ENCODE measurements around the gene CCDC152.
"Not testable (repeated sequence)": the region's sequence is repeated elsewhere in the genome, so short reads cannot be mapped to it uniquely, and the experiment has no call there.

CCDC152 gene, protein sequence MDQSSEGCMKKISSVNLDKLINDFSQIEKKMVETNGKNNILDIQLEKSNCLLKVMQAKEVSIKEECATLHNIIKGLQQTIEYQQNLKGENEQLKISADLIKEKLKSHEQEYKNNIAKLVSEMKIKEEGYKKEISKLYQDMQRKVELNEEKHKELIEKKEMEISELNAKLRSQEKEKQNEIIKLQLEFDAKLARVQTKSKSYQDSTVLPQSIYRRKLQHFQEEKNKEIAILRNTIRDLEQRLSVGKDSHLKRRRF
- total RNA-seq = 1.6 to 5.8 reads per million in 2 donors

DNA sequence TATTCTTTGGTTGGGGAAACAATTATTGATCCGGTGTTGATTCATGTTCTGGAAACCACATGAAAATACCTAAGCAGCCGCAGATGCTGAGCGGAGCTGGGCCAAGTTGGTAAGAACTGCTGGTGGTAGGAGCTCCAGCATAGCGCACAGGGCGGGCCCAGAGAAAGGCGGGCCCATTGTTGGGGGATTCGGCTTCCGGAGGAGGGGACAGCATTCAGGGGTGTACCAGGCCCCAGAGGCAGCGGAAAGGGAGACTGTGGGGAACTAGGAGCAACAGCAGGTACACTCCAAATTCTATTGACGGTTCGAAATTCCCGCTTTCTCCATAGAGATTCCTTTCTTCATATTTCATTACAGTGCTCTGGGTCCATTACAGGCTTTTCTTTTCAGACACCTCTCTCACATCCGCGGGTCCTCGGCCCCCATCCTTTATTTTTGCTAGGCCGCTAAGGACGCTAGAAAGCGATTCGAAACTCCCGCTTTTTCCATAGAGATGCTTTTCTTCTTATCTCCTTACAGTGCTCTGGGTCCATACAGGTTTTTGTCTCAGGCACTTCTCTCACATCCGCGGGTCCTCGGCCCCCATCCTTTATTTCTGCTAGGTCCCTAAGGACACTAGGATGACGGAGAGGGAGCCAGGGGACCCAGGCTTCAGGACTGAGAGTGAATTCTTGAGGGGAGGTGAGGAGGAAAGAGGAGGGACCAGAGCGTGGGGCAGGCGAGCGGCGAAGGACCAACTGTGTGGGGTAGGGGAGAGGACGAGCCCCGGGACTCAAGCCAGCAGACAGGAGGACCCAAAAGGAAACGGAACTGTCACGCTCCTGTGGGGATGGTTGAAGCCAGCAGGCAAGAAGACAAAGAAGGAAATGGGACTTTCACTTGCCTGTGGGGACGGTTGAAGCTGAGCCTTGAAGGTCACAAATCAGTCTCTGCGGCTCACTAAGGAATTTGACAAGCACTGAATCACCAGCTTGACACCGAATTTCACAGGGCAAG, at the start of gene CCDC152:
Gene CCDC152 (plus strand): TSS at position 213 of the 996 bp plus-strand sequence. CDS start 2,304 bp downstream, outside the sequence.
- DNase-seq = peak in 4 of 5 experiments; percentile 17 to 76 (median 38)

DNA sequence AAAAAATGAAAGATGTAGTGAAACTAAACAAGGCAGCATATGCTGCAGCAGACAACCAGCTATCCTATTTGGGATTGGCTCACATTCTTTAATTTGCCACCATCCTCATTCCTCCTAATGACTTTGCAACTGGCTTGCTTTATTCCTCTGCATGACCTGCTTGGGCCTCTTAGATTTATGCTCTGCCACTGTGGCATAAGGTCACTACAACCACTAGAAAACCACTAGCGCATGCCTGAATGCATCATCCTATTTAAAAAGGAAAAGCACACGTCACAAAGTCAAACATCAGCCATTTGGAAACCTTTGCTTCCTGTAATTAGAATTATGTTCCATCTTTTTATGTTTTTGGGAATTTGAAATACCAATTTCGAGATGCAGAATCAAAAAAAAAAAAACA, 40.8 kb upstream of the CCDC152 start:
- DNase-seq = no peak

DNA sequence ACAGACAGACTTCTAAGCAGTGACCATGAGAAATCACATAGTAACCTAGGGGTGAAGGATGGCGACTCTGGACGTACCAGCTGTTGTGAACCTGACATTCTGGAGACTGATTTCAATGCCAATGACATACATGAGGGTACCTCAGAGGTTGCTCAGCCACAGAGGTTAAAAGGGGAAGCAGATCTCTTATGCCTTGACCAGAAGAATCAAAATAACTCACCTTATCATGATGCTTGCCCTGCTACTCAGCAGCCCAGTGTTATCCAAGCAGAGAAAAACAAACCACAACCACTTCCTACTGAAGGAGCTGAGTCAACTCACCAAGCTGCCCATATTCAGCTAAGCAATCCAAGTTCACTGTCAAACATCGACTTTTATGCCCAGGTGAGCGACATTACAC, 38.0 kb upstream of the CCDC152 start:
- DNase-seq = peak in 2 of 5 experiments; percentile 2 to 94

DNA sequence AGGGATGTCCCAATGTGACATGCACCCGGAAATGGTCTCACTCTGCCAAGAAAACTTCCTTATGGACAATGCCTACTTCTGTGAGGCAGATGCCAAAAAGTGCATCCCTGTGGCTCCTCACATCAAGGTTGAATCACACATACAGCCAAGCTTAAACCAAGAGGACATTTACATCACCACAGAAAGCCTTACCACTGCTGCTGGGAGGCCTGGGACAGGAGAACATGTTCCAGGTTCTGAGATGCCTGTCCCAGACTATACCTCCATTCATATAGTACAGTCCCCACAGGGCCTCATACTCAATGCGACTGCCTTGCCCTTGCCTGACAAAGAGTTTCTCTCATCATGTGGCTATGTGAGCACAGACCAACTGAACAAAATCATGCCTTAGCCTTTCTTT, 37.6 kb upstream of the CCDC152 start:
- DNase-seq = peak in 1 of 5 experiments; percentile 56

DNA sequence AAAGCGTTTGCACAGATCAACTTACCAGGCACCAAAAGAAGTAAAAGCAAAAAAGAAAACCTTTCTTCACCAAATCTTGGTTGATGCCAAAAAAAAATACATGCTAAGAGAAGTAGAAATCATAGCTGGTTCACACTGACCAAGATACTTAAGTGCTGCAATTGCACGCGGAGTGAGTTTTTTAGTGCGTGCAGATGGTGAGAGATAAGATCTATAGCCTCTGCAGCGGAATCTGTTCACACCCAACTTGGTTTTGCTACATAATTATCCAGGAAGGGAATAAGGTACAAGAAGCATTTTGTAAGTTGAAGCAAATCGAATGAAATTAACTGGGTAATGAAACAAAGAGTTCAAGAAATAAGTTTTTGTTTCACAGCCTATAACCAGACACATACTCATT, 36.4 kb upstream of the CCDC152 start:
- peak in 2 of 5 experiments; percentile 1 to 93 for DNase-seq

DNA sequence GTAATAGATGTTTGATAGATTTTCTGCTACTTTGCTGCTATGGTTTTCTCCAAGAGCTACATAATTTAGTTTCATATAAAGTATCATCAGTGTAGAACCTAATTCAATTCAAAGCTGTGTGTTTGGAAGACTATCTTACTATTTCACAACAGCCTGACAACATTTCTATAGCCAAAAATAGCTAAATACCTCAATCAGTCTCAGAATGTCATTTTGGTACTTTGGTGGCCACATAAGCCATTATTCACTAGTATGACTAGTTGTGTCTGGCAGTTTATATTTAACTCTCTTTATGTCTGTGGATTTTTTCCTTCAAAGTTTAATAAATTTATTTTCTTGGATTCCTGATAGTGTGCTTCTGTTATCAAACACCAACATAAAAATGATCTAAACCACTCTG, 35.1 kb upstream of the CCDC152 start:
- peak in 1 of 5 experiments; percentile 12 for DNase-seq

DNA sequence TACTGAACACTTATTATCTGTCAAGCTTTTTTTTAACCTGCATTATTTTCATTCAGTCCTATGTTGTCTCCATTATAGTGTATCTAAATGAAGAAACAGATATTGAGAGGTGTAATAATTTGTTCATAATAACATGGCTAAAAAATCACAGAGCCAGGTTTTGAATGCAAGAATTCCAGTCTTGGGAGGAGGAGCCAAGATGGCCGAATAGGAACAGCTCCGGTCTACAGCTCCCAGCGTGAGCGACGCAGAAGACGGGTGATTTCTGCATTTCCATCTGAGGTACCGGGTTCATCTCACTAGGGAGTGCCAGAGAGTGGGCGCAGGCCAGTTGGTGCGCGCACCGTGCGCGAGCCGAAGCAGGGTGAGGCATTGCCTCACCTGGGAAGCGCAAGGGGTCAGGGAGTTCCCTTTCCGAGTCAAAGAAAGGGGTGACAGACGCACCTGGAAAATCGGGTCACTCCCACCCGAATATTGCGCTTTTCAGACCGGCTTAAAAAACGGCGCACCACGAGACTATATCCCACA, 22.0 kb upstream of the CCDC152 start:
- not testable (repeated sequence) for DNase-seq

DNA sequence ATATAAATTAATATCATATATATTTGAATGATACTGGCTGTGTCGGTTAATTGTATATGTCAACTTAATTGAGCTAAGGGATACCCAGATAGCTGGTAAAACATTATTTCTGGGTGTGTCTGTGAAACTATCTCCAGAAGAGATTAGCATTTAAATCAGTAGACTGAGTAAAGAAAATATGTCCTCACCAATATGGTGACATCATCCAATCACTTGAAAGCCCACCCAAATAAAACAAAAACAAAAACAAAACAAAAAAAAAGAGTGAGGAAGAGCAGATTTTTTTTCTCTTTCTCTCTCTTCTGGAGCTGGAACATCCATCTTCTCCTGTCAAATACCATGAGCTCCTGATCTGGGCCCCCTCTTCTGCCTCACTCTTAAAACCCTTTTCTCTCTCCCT, 15.7 kb upstream of the CCDC152 start:
- no peak for DNase-seq

DNA sequence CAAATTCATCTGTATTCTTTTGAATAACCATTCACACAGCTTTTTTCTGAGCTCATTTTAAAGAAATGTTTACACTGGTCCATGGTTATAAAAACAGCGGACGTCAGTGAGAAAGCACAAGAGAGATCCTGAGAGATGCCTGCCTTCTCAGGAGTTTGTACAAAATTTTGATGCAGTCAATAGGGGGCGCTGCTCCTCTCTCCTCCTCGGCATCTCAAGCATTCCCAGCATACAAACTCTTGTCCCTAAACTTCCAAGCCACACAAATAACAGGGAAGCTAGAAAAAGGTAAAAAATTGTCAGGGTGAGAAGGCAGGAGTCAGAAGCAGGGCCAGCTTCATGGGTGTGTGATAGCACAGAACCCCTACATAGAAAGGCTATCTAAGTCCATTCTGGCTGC, 11.2 kb upstream of the CCDC152 start:
- no peak for DNase-seq

DNA sequence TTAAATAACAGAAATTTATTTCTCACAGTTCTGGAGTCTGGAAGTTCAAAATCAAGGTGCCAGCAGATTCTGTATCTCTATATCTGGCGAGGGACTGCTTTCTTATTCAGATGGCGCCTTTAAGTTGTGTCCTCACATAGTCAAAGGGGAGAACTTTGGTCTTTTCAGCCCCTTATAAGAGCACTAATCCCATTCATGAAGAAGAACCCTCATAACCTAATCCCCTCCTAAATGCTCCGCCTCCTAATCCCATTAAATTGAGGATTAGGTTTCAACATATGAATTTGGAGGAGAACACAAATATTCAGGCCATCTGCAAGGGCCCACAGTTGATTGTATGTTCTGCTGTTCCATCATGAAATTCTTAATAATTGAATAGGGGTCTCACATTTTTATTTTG, 10.8 kb upstream of the CCDC152 start:
- DNase-seq = no peak

DNA sequence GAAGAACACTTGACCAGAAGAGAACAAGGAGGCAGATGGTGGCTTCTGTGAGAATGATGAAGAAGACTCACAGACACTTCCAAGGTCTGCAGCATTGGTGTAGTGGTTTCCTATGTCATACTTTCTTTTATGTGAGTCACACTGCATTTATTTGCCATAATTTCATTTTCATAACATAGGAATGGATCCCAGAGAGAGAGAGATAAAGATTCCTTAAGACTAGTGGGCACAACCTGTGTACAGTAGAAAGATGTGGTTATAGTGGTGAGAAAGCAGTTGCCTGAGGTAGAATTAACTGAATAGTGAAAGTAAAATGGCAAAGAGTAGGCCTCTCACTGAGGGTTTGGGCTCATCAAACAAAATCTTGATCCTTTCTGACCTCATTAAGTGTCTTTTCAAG, 7.6 kb upstream of the CCDC152 start:
- peak in 1 of 5 experiments; percentile 69 for DNase-seq

DNA sequence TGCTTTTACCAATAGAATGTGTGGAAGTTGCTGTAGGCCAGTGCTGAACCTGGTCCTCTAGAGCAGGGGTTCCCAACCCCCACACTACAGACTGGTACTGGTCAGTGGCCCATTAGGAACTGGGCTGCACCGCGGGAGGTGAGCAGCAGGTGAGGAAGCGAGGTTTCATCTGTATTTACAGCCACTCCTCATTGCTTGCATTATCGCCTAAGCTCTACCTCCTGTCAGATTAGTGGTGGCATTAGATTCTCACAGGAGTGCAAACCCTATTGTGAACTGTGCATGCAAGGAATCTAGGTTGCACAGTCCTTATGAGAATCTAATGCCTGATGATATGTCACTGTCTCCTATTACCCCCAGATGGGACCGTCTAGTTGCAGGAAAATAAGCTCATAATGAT, 6.1 kb upstream of the CCDC152 start:
- no peak for DNase-seq

DNA sequence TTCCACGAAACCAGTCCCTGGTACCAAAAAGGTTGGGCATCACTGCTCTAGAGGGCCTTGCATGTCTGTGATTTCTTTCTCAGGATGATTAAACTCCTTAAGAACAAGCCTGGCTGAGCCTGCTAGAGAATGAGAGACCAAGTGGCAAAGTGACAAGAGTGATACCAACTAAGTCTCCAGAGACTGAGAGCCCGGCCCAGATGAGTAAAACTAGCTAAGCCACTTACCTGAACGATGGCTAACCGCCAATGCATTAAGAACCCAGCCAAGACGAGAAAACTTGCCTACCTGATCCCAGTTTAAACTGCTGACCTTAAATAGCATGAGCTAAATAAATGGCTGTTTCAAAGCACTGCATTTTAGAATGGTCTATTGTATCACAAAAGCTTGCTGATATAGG, 5.6 kb upstream of the CCDC152 start:
- no peak for DNase-seq

DNA sequence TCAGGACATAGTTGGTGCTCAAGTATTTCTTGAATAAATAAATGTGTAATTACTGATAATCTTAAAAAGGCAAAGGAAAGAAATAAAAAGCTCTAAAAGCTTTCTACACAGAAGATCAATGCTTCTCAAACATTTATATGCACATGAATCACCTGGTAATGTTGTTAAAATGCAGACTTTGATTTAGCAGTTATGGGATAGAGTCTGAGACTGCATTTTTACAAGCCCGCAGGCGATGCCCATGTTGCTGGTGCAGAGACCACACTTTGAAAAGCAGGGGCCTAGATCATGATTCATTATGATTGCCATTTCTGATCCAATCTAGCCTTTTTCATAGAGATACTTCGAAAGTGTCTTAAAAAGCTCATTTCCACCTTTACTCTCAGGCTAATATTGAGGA, 3.5 kb upstream of the CCDC152 start:
- DNase-seq = no peak

DNA sequence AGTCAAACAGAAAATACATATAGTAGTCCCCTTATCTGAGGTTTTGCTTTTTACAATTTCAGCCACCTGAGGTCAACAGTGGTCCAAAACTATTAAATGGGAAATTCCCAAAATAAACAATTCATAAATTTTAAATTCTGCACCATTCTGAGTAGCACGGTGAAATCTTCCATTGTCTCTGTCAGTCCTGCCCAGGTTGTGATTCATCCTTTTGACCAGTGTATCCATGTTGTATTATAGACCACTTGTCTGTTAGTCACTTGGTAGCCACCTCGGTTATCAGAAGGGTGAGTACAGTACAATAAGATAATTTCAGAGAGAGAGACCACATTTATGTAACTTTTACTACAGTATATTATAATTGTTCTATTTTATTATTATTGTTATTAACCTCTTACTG, 2.8 kb downstream of the CCDC152 start:
- no peak for DNase-seq

DNA sequence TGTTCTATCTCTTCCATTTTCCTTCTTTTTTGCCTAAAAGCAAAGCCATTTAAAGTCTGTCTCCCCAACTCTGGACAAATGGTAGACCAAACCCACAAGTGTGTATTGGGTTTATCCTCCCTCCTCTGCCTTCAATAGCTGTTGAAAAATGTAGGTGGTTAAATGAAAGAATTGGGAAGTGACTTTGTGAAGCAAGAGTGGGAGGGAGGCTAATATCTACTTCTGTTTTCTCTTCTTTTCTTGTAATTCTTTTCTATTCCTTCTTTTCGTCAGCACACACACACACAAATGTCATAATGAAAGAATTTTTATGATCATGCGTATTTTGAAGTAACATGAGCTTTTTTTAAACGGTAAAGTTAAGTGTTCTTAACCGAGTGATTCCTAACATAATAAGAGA, 3.8 kb downstream of the CCDC152 start:
- no peak for DNase-seq

DNA sequence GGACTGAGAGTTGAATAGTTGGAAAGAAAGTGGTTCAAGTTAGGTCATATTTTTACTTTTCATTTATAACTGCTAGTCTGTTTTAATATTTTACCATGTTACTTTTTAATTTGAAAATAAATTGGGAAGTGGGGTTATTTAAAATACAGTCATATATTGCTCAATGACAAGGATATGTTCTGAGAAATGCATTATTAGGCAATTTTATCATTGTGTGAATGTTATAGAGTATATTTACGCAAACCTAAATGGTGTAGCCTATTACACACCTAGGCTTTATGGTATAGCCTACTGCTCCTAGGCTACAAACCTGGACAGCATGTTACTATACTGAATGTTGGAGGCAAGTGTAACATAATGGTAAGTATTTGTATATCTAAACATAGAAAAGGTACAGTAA, 5.2 kb downstream of the CCDC152 start:
- no peak for DNase-seq

DNA sequence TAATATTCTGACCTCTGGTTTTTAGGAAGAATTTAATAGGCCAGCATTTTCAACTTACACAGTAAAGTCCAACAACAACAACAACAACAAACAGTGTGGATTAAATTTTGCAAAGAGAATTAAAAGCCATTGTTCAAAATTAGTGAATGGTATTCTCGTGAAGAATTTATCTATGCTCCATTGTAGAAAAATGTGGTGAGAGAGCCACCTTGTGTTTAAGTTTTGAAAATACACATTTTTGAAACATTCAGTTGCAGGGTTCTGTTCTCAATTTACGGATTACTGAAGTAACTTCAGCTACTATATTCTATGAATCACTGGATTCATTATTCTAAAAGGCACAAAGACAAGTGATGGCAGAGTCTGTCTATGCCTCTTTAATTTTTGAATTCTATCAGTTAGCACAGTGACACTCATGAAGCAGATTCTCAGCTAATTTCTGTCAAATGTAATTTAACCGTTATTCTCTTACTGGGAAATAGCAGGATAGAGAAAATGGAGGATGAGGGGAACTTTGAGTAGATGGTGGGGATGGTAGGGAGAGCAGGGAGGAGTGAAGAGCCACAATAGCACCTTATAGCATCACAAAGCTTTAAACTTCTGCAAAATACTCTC, 11.0 kb downstream of the CCDC152 start:
- DNase-seq = peak in 1 of 5 experiments; percentile 38

DNA sequence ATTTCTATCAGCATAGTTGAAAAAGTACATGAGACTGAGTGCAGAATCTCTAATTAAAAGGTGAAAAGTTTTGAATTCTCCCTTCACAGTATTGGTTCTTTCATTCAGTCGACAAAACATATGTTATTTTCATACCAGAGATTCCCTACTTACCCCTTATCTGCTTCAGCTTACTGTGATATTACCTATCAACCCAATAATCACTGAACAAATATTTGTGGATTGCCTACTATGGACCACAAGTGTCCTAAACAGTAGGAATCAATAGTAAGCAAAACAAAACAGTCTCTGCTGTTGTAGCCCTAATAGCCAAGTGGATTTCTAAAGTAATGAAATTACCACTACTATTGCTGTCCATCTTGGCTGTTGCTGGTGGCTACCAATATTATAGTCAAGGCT, 11.5 kb downstream of the CCDC152 start:
- no peak for DNase-seq

DNA sequence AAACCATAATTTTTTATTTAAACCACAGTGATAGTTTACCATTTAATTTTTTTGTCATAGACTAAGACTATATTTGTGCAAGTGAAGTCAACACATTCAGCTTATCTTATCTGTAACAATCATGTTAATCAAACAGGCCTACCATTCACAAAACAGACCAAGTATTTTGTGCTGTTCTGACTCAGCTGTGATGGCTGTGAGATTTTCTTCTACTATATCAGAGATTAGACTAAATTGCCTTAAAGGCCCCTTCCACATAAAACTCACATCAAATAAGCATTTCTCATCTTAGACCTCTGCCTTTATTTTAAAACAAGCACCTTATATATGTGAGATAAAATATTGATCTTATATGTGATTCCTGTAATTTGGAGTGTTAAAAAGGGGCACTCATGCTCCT, 13.4 kb downstream of the CCDC152 start:
- peak in 1 of 5 experiments; percentile 30 for DNase-seq

DNA sequence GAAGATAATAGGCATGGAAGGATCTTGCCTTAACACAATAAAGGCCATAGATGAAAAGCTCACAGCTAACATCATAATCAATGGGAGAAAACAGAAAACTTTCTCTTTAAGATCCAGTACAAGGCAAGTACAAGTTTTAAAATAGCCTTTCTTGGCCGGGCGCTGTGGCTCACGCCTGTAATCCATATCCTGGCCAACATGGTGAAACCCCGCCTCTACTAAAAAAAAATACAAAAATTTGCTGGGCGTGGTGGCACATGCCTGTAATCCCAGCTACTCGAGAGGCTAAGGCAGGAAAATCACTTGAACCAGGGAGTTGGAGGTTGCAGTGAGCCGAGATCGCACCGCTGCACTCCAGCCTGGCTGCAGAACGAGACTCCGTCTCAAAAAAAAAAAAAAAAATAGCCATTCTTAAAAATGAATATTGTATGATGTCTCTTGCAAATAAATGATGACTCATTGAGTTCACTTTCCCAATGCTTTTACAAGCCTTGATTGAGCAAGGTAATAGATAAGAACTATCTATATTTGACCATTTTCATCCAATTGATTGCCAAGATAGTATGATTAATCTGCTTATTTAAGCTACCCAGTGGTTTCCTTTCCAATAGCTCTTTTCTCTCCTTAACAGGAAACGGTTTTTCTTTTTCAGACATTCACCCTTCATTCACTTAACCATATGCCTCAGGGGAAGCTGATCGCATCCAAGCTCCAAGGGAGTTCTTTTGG, 15.8 kb downstream of the CCDC152 start:
- no peak for DNase-seq

DNA sequence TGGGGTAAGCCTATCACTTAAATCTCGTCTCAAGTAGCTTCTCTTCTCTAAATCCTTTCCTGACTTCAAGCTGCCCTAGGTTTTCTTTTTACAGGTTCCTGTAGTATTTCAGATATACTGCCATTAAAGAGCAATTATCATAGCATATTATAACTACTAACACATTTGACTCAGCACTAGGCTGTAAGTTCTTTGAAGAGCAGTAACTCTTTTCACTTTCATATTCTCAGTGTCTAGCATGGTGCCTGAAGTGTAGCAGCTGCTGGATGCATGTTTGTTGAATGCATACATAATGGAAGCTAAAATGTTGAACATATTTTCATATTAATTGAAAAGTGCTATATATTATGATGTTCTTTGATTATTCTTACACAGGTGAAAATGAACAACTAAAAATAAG, 22.5 kb downstream of the CCDC152 start:
- peak in 1 of 5 experiments; percentile 1 for DNase-seq

Measured in T-helper 2 cell (primary cell).